H9 (cell line): ENCODE data around the gene KCNIP4. TPM values are rescaled to one million over a fixed set of nuclear protein-coding genes. Genes with fewer than 3 reads are reported as not detected.

Experiments
- DNase-seq: peaks from one replicate; pipeline ENCODE4 v3.0.0-alpha.2; 2017
- H2AFZ ChIP-seq: one replicate; pipeline ENCODE4 v1.6.1; 2013; ENCODE audit warnings: mild to moderate bottlenecking, low read length, control low read depth, moderate library complexity
- H2AK5ac ChIP-seq: 2 replicates; pipeline ENCODE4 v1.6.1; 2013; ENCODE audit warnings: low read length, control low read depth, mixed read lengths; ENCODE audit not compliant: insufficient read length
- H2BK120ac ChIP-seq: one replicate; pipeline ENCODE4 v1.6.1; 2013; ENCODE audit warnings: low read depth, mild to moderate bottlenecking, low read length, control low read depth, inconsistent platforms; ENCODE audit not compliant: poor library complexity, severe bottlenecking
- H2BK12ac ChIP-seq: 2 replicates; pipeline ENCODE4 v1.6.1; 2013; ENCODE audit warnings: low read length, control low read depth, mixed read lengths, low read depth; ENCODE audit not compliant: insufficient read length
- H2BK15ac ChIP-seq: 2 replicates; pipeline ENCODE4 v1.6.1; 2013; ENCODE audit warnings: low read depth, low read length, control low read depth
- H2BK20ac ChIP-seq: one replicate; pipeline ENCODE4 v1.6.1; 2013; ENCODE audit warnings: low read depth, mild to moderate bottlenecking, low read length, control low read depth, inconsistent platforms; ENCODE audit not compliant: poor library complexity, severe bottlenecking
- H2BK5ac ChIP-seq: 2 replicates; pipeline ENCODE4 v1.6.1; 2013; ENCODE audit warnings: low read length, control low read depth, mixed read lengths; ENCODE audit not compliant: insufficient read length
- H3K14ac ChIP-seq: 2 replicates; pipeline ENCODE4 v1.6.1; 2013; ENCODE audit warnings: low read length, control low read depth; ENCODE audit not compliant: insufficient read depth
- H3K18ac ChIP-seq: 2 replicates; pipeline ENCODE4 v1.6.1; 2013; ENCODE audit warnings: low read depth, mild to moderate bottlenecking, mixed read lengths, low read length, control low read depth; ENCODE audit not compliant: insufficient read length
- H3K23ac ChIP-seq: 2 replicates; pipeline ENCODE4 v1.6.1; 2013; ENCODE audit warnings: low read length, control low read depth, mixed read lengths, low read depth; ENCODE audit not compliant: insufficient read length
- H3K23me2 ChIP-seq: 2 replicates; pipeline ENCODE4 v1.6.1; 2013; ENCODE audit warnings: low read depth, mild to moderate bottlenecking, mixed read lengths, low read length, control low read depth; ENCODE audit not compliant: insufficient read length, poor library complexity, severe bottlenecking
- H3K27ac ChIP-seq: 2 replicates; pipeline ENCODE4 v1.5.1; 2013; ENCODE audit warnings: low read length, control low read depth, mixed read lengths, low read depth; ENCODE audit not compliant: insufficient read length
- H3K27me3 ChIP-seq: 2 replicates; pipeline ENCODE4 v1.6.1; 2013; ENCODE audit warnings: low read length, control low read depth, inconsistent platforms; ENCODE audit not compliant: insufficient read depth
- H3K4ac ChIP-seq: 2 replicates; pipeline ENCODE4 v1.6.1; 2013; ENCODE audit warnings: low read depth, mild to moderate bottlenecking, control low read depth, inconsistent platforms, low read length, moderate library complexity
- H3K4me1 ChIP-seq: 2 replicates; pipeline ENCODE4 v1.6.1; 2013; ENCODE audit warnings: low read length, control low read depth, inconsistent platforms; ENCODE audit not compliant: insufficient read depth
- H3K4me2 ChIP-seq: 2 replicates; pipeline ENCODE4 v1.6.1; 2013; ENCODE audit warnings: low read length, control low read depth, mixed read lengths; ENCODE audit not compliant: insufficient read length, insufficient read depth
- H3K56ac ChIP-seq: 2 replicates; pipeline ENCODE4 v1.6.1; 2013; ENCODE audit warnings: low read depth, mild to moderate bottlenecking, mixed read lengths, low read length, control low read depth; ENCODE audit not compliant: insufficient read length
- H3K79me1 ChIP-seq: 2 replicates; pipeline ENCODE4 v1.6.1; 2013; ENCODE audit warnings: low read depth, mild to moderate bottlenecking, moderate library complexity, low read length, control low read depth, inconsistent platforms; ENCODE audit not compliant: insufficient read depth, poor library complexity, severe bottlenecking
- H3K79me2 ChIP-seq: 2 replicates; pipeline ENCODE4 v1.6.1; 2013; ENCODE audit warnings: low read length, control low read depth, inconsistent platforms; ENCODE audit not compliant: insufficient read depth
- H3K9ac ChIP-seq: 2 replicates; pipeline ENCODE4 v1.6.1; 2013; ENCODE audit warnings: low read length, control low read depth, mixed read lengths; ENCODE audit not compliant: insufficient read length; ENCODE audit errors: extremely low read depth
- H3K9me3 ChIP-seq: one replicate; pipeline ENCODE4 v1.6.1; 2013; ENCODE audit warnings: low read depth, low read length, inconsistent platforms; ENCODE audit not compliant: control insufficient read depth
- H3T11ph ChIP-seq: one replicate; pipeline ENCODE4 v1.6.1; 2013; ENCODE audit warnings: mild to moderate bottlenecking, low read length, control low read depth, inconsistent platforms
- H4K20me1 ChIP-seq: one replicate; pipeline ENCODE4 v1.6.1; 2013; ENCODE audit not compliant: control insufficient read depth, insufficient read length, insufficient read depth
- H4K5ac ChIP-seq: 2 replicates; pipeline ENCODE4 v1.6.1; 2013; ENCODE audit warnings: low read depth, mild to moderate bottlenecking, mixed read lengths, low read length, control low read depth; ENCODE audit not compliant: insufficient read length
- H4K8ac ChIP-seq: replicated peaks from 2 replicates; pipeline ENCODE4 v1.6.1; 2013; ENCODE audit warnings: low read length, control low read depth, mixed read lengths, low read depth; ENCODE audit not compliant: insufficient read length
- H4K91ac ChIP-seq: 2 replicates; pipeline ENCODE4 v1.6.1; 2013; ENCODE audit warnings: low read depth, mild to moderate bottlenecking, moderate library complexity, mixed read lengths, low read length, control low read depth; ENCODE audit not compliant: insufficient read length
- H3K27ac Mint-ChIP-seq, 3 experiments: 2 replicates in 2 of 3; 3 replicates in 1 of 3; pipeline ENCODE4 v1.8.0; 2020 to 2021; ENCODE audit warnings: mixed read lengths in 3 of 3, mild to moderate bottlenecking in 1 of 3, moderate library complexity in 1 of 3
- H3K27me3 Mint-ChIP-seq: 2 replicates; pipeline ENCODE4 v1.8.0; 2021; ENCODE audit warnings: low read depth, mild to moderate bottlenecking, moderate library complexity, mixed read lengths
- H3K36me3 Mint-ChIP-seq, 3 experiments: 2 replicates in 2 of 3; 3 replicates in 1 of 3; pipeline ENCODE4 v1.8.0; 2020 to 2021; ENCODE audit warnings: low read depth in 3 of 3, mixed read lengths in 3 of 3; ENCODE audit not compliant: insufficient read depth in 1 of 3
- H3K4me1 Mint-ChIP-seq, 2 experiments: 2 replicates each; pipeline ENCODE4 v1.8.0; 2020; ENCODE audit warnings: mixed read lengths in 2 of 2
- H3K4me3 Mint-ChIP-seq, 2 experiments: 2 replicates in 1 of 2; 3 replicates in 1 of 2; pipeline ENCODE4 v1.8.0; 2020 to 2021; ENCODE audit warnings: mild to moderate bottlenecking in 2 of 2, mixed read lengths in 2 of 2, moderate library complexity in 1 of 2
- H3K9me3 Mint-ChIP-seq, 2 experiments: 2 replicates in 1 of 2; 3 replicates in 1 of 2; pipeline ENCODE4 v1.8.0; 2020; ENCODE audit warnings: mild to moderate bottlenecking in 2 of 2, mixed read lengths in 2 of 2, moderate library complexity in 1 of 2
- CTCF ChIP-seq: fragments of 200-600 bp; sonication (generic); conservative IDR thresholded peaks from 3 replicates; pipeline ENCODE4 v1.8.0; 2021; ENCODE audit warnings: antibody characterized with exemption, mild to moderate bottlenecking
- WGBS: extraction: QIAGEN DNeasy Blood & Tissue Kit; methylation state at CpG from one replicate; pipeline ENCODE4 v1.1.7; 2013; ENCODE audit warnings: missing lambda C conversion rate, low lambda C conversion rate, mixed read lengths; ENCODE audit not compliant: insufficient read length; ENCODE audit errors: extremely low coverage; 5-methylcytosine and 5-hydroxymethylcytosine counted together
- total RNA-seq: library from RNA; stranded (reverse); gene quantifications from 2 replicates; pipeline ENCODE4 v1.2.1, GENCODE V29; 2021

The KCNIP4 gene
- total RNA-seq, 1 experiment from 2014 or later: not detected

- Histone ChIP-seq H3K4me2 (no peak overlapping the region), H3K4me1 (no peaks in the 10 kb centered on the region), H3K14ac (no peak overlapping the region), H3K23me2 (no peaks in the 10 kb centered on the region), H3K27me3 (no peaks in the 10 kb centered on the region), H3T11ph (no peak overlapping the region), H2BK12ac (no peak overlapping the region), H4K20me1 (no peaks in the 10 kb centered on the region), H3K79me2 (no peaks in the 10 kb centered on the region), H3K27ac (no peak overlapping the region), H4K5ac (no peak overlapping the region), H3K4ac (no peak overlapping the region), H2BK20ac (no peak overlapping the region), H3K9ac (no peak overlapping the region), H3K18ac (no peak overlapping the region), H3K56ac (no peak overlapping the region), H2BK120ac (no peak overlapping the region), H3K23ac (no peak overlapping the region), H4K91ac (no peak overlapping the region), H2BK5ac (no peak overlapping the region), H2AFZ (no peak overlapping the region), H3K79me1 (no peaks in the 10 kb centered on the region), H3K9me3 (no peaks in the 10 kb centered on the region), H2AK5ac (no peak overlapping the region), H4K8ac (no peak overlapping the region), H2BK15ac (no peak overlapping the region)
- Mint-ChIP-seq H3K4me1 (no peaks in the 10 kb centered on the region), H3K27me3 (no peaks in the 10 kb centered on the region), H3K9me3 (no peaks in the 10 kb centered on the region), H3K36me3 (no peaks in the 10 kb centered on the region), H3K27ac (no peak overlapping the region; a peak in 1 of 7 replicates), H3K4me3 (no peak overlapping the region)
- no CpG with 5 or more reads among the region's 2 CpGs for WGBS
- no peak for DNase-seq
- no peak for TF ChIP-seq CTCF
Measured at GRCh38 chr4:21374641-21375368, 573.8 kb downstream of the KCNIP4 start.
